ENCODE measurements around the gene C20orf204.

The C20orf204 gene

GRCh38 chr20:64033981-64034493 is 1.9 kb upstream of the C20orf204 start:
- FAIRE-seq (no peak), DNase-seq (ENCODE audit: insufficient read length, low spot score) (no peak)
- no peak for TF ChIP-seq POLR2A (IDR thresholded peaks at IDR 0.05; ENCODE audit: low read depth, low read length)

DNA sequence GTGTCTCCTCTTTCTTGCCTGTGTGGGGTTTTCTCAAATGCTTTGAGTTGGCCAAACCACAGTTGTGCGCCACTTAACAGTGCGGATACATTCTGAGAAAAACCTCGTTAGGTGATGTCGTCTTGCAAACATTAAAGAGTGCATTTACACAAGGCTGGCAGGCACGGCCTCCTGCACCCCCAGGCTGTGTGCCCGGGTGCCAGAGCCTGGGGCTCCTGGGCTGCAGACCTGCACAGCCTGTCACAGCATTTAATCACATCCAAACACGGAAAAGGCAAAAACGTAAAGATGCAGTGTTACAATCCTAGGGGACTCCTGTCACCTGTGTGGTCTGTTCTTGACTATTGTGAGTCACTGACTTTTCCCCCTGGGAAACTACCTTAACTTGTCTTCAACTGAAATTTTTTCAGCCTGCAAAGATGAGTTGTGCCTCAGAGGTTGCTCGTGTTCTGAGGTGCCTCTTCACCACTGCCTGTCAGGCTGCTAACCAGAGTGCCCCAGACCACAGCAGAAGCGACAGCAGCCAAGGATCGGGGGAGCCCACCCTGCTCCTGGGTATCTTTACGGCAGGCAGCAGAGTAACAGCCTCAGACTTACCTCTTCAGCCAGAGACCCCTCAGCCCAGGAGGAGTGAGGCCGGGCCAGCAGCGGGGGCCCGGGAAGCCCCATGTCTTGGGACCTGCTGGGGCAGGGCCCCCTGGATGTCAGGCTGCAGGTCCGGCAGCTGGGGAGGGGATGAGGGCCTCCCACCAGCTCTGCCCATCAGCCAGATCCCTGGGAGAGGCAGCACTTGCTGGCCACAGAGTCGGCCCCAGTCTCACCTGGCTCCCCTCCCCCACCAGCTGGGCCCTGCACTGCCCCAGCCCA is 683 bp upstream of the C20orf204 start:
- FAIRE-seq (no peak), DNase-seq (ENCODE audit: insufficient read length, low spot score) (no peak)
- TF ChIP-seq POLR2A (IDR thresholded peaks at IDR 0.05; ENCODE audit: low read depth, low read length), result no peak

GRCh38 chr20:64036346-64037198 is 590 bp downstream of the C20orf204 start:
- TF ChIP-seq POLR2A (IDR thresholded peaks at IDR 0.05; ENCODE audit: low read depth, low read length), result no peak
- DNase-seq (ENCODE audit: insufficient read length, low spot score) (no peak), FAIRE-seq (no peak)

- TF ChIP-seq POLR2A (IDR thresholded peaks at IDR 0.05; ENCODE audit: low read depth, low read length), result no peak
- FAIRE-seq, result no peak
- DNase-seq (ENCODE audit: insufficient read length, low spot score), result no peak
Observed at GRCh38 chr20:64037199-64037497, 1.2 kb downstream of the C20orf204 start.

DNA sequence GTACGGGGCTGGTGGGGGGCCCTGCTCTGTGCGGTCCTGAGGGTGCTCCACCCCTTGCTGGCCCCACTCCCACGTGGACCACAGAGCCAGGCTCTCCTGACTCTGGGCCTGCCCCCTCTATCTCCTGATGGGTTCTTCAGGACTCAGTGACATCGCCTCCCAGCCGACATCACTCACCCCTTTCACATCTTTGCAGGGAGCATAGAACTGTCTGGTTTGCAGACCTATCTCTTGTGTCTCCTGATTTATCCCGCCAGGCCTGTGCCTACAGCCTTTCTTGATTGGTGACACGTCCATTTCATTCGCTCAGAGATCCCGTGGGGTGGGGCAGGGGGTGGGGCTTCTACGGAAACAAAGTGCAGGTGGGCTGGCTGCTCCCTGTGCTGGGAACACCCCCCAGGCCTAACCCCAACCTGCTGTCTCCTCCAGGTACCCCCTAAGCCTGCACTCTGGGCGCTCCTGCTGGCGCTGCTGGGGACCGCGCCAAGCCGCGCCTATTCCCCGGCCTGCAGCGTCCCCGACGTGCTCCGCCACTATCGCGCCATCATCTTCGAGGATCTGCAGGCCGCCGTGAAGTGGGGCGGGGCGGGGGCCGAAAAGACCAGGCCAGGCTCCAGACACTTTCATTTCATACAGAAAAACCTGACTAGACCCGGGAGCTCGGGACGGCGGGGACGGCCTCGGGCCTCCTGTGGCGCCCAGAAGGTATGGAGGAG is 1.7 kb downstream of the C20orf204 start:
- no peak for FAIRE-seq
- no peak for DNase-seq (ENCODE audit: insufficient read length, low spot score)
- TF ChIP-seq POLR2A (IDR thresholded peaks at IDR 0.05; ENCODE audit: low read depth, low read length), result no peak

- no peak for TF ChIP-seq POLR2A (IDR thresholded peaks at IDR 0.05; ENCODE audit: low read depth, low read length)
- FAIRE-seq (no peak), DNase-seq (ENCODE audit: insufficient read length, low spot score) (no peak)
Observed at GRCh38 chr20:64038224-64038564, 2.2 kb downstream of the C20orf204 start.

GRCh38 chr20:64038565-64039292 is 2.7 kb downstream of the C20orf204 start:
- no peak for TF ChIP-seq POLR2A (IDR thresholded peaks at IDR 0.05; ENCODE audit: low read depth, low read length)
- FAIRE-seq, result no peak

GRCh38 chr20:64039293-64040160 is 3.5 kb downstream of the C20orf204 start:
- no peak for FAIRE-seq
- DNase-seq (ENCODE audit: insufficient read length, low spot score), result no peak

More at GRCh38 chr20:64038565-64039292, 2.7 kb downstream of the C20orf204 start:
- peak; percentile 90 for DNase-seq (ENCODE audit: insufficient read length, low spot score)

DNA sequence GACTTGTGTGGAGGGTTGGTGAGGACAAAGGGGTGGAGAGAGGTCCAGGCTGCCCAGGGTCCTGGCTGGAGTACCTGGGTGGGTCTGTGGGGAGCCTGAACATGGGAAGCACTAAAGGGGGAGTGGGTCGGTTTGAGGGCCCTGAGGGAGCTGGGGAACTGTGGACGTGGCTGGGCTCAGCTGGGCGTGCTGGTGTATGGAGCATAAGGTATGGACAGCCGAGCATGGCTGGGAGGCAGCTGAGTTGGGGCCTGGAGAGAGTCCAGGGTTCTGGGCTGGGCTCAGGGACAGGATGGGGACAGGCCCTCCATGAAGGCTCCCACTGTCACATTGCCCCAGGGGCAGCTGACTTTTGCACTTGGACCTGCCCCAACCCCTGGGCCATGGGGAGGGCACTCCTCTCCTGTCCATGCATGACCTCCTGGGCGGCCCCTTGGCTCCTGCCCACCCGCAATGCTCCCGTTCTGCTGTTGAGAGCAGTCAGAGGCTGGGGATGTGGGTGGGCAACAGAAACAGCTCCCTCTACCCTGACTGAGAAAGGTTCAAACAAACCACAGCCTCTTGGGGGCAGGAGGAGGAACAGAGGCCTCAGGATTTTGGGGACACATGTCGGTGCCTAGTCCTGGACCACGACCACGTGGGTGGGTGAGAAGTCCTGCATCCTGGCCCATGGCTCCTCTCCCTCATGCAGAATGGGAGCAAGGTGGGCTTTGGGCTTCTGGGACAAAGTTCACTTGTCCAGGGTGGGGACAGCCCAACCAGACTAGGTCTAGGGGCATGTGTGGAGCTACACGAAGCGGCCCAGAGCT is 4.5 kb downstream of the C20orf204 start:
- no peak for TF ChIP-seq POLR2A (IDR thresholded peaks at IDR 0.05; ENCODE audit: low read depth, low read length)
- DNase-seq (ENCODE audit: insufficient read length, low spot score) (no peak), FAIRE-seq (no peak)

More at GRCh38 chr20:64039293-64040160, 3.5 kb downstream of the C20orf204 start:
- TF ChIP-seq POLR2A (IDR thresholded peaks at IDR 0.05; ENCODE audit: low read depth, low read length), result no peak

DNA sequence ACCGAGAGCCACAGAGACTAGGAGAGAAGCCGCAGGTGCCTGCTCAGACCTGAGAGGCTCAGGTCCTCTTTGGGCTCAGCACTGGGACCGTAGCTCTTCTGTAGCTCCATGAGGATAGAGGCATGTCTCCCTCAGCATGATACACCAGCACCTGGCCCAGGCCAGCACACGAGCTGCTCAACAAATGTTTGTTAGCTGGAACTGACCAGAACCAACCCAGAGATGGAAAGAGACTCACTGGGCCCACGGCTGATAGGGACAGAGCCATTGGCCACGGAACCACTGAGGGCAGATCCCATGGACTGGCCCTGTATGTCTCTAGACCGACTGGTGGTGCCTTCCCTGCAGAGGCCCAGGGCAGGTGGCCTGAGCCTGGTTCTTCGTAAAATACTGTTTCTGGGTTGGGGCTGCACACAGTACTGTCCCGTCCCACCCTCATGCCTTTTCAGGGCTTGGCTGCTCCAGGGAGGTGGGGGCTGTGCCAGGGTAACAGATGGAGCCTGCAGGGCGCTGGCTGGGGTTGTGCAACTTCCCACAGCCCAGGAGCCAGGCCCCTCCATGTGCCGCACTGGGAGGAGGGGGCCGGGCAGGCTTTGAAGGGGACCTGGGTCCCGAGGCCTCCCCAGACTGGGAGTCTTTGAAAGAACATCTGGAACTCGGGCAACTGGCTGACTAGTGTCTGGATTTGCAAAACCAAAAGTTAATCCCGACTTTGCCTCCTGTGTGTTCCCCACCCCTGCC is 5.2 kb downstream of the C20orf204 start:
- no peak for TF ChIP-seq POLR2A (IDR thresholded peaks at IDR 0.05; ENCODE audit: low read depth, low read length)
- no peak for FAIRE-seq
- no peak for DNase-seq (ENCODE audit: insufficient read length, low spot score)

DNA sequence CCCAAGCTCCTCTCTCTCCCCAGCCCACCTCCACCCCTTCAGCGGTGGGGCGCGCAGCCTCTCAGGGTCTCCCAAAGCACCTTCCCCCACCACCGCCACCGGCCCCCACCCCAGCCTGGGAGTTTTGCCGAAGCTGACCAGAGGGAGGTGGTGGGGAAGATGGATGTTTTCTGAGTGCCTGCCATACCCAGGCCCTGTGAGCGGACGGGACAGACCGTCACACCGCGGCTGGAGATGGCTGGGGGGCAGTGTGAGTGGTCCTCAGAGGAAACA is 5.7 kb downstream of the C20orf204 start:
- FAIRE-seq (no peak), DNase-seq (ENCODE audit: insufficient read length, low spot score) (no peak)

More for the DNA sequence above, 5.7 kb downstream of the C20orf204 start:
- TF ChIP-seq POLR2A (IDR thresholded peaks at IDR 0.05; ENCODE audit: low read depth, low read length), result no peak
